Effector CD4-positive, alpha-beta T cell (primary cell): ENCODE results near the gene IGF2R.
"Not testable (repeated sequence)": the region's sequence is repeated elsewhere in the genome, so short reads cannot be mapped to it uniquely, and the experiment has no call there.

ENCODE experiments used
- DNase-seq: peaks from one replicate; pipeline ENCODE4 v3.0.0-alpha.2; 2020

IGF2R gene

GRCh38 chr6:159952289-159953005 is 16.4 kb upstream of the IGF2R start:
- DNase-seq, result no peak

GRCh38 chr6:159953091-159953601 is 15.7 kb upstream of the IGF2R start:
- no peak for DNase-seq

GRCh38 chr6:159955945-159956361 is 12.9 kb upstream of the IGF2R start:
- DNase-seq, result no peak

GRCh38 chr6:159957071-159957673 is 11.7 kb upstream of the IGF2R start:
- DNase-seq, result no peak

DNA sequence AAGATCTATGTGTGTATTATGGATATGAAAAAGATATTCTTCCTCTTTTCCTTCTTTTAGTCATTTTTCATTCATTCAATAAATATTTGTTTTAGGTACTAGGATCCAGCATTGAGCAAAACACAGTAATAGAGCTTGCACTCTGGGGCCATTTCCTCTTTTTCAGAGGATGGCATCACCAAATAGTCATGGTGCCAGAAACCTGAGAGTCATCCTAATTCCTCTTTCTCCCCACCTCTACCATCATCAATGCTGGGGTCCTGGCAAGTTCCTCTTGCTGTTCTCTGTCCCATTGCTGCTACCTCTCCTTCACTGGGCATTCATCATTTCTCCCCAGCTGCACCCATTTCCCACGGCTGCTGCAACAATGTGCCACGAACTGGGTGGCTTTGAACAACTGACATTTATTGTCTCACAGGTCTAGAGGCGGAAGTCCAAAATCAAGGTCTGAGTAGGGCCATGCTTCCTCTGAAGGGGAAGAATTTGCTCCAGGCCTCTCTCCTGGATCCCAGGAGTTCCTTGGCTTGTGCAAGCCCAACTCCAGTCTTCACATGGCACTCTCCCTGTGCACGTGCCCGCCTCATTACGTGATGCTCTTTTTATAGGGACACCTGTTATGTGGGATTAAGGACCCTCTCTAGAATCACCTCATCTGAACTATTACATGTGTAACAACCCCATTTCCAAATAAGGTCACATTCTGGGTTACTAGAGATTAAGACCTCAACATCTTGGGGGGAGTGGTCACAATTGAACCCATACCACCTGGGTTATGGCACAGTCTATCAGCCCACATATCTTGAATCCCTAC is 9.5 kb upstream of the IGF2R start:
- no peak for DNase-seq

DNA sequence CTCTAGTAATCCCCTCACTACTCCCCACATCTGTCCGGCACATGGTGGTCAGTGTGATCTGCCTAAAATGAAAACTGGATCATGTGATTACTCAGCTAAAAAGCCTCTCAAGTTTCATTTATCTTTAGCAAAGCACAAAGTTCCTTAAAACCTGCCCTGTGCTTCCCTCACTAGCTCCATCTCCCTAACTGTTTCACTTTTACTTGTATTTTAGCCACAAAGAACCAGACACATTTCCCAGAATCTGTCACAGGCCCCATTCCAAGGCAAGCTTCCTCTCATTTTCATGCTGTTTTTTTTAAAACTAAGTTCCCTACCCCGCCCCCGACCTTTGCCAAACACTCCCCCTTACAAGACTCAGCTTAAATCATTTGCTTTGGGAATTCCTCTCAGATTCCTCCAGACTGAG is 8.9 kb upstream of the IGF2R start:
- DNase-seq, result no peak

GRCh38 chr6:159960485-159960884 is 8.4 kb upstream of the IGF2R start:
- DNase-seq, result no peak

- DNase-seq, result no peak
Observed at GRCh38 chr6:159961528-159961927, 7.4 kb upstream of the IGF2R start.

DNA sequence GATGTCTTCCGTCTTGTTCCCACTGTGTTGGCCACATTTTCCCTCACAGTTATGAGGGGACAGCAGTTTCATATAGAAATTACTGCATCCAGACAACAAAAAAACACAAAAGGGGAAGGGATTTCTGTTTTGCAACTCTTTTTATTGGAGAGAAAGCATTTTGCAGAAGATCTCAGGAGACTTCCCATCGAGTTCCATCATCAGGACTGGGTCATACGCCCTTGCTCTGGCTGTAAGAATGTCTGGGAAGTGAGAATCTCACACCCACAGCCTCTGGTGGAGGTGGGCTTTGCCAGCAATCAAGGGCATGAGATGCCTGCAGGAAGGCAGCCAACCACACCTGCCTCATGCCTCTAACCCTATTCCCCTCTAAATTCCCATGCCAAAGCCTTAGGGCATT is 5.8 kb upstream of the IGF2R start:
- DNase-seq, result no peak

- DNase-seq, result no peak
Observed at GRCh38 chr6:159964046-159964445, 4.8 kb upstream of the IGF2R start.

- DNase-seq, result no peak
Observed at GRCh38 chr6:159966339-159966738, 2.5 kb upstream of the IGF2R start.

DNA sequence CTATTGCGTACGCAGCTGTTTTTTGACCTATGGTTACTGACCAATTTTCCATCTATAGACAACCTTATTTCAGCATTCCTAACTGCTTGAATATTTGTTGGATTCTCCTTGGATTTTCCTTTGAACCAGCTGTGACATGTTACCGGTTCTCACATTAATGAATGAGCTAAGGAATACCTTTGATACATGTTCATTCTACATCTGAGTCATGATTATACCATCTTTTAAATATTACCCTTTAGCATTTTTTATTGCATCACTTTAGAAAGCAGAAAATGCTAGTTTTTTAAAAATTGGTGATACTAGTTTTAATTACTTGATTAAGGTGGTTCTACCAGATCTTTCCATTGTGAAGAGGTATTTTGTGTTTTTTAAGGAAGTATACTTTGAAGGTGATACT is 1.9 kb upstream of the IGF2R start:
- DNase-seq, result no peak

DNA sequence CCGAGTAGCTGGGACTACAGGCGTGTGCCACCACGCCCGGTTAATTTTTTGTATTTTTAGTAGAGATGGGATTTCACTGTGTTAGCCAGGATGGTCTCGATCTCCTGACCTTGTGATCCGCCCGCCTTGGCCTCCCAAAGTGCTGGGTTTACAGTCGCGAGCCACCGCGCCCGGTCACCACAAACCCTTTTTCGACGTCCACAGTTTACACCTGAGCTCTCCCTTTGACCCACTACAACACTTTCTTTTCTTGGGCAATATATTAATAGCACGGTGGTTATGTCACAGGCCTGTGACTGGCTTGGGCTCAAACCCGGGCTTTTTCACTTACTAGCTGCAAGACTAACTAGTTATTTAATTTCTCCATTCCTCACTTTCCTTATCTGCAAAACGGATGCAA is 1.3 kb upstream of the IGF2R start:
- not testable (repeated sequence) for DNase-seq

- DNase-seq, result no peak
Observed at GRCh38 chr6:159969204-159969912, 476 bp downstream of the IGF2R start.

GRCh38 chr6:159969921-159970320 is 1.0 kb downstream of the IGF2R start:
- no peak for DNase-seq

DNA sequence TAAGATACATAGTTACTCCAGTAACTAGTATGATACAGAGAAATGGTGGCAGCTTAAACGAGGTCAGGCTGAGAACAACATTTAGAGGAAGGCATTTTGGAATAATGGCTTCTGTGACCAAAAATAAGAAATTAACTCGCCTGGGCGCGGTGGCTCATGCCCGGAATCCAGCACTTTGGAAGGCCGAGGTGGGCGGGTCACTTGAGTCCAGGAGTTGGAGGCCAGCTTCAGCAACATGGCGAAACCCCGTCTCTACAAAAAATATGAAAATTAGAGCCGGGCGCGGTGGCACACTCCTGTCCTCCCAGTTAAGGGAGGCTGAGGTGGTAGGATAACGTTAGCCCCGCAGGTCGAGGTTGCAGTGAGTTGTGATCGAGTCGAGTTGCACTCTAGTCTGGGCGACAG is 1.8 kb downstream of the IGF2R start:
- no peak for DNase-seq

- no peak for DNase-seq
Observed at GRCh38 chr6:159971341-159972178, 2.7 kb downstream of the IGF2R start.

DNA sequence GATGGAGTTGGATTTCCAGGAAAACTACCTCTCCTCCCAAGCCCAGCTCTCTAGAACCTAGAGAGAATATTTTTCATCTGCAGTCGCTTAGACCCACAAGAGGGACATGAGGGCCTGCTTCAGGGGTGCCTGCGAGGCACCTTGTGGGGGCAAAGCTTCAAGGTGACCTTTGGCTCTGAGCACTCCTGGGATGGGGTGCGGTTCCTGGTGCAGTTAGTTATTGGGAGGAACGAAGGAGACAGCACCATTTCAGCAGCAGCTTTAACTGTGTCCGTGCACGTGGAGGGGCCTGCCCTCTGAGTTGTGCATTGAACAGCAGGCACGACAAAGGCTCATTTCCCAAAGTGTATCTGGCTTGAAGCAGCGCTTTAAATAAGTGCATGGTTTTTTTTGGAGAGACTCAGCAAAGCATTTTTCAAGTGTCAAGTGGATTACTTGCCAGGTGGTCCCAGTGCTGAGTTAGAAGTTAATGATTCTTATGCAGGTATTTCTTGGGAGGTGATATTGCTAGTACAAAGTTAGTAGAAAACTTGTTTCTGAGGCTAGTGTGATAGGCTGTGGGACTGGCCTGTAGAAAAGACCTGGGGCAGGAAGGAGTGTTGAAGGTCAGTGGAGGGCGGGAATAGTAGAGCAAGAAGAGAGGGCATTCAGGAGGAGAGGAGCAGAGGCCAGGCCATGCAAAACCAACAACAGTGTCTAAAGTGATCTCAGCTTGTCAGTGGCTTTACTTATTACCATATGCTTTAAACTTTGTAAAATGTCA is 3.8 kb downstream of the IGF2R start:
- no peak for DNase-seq

DNA sequence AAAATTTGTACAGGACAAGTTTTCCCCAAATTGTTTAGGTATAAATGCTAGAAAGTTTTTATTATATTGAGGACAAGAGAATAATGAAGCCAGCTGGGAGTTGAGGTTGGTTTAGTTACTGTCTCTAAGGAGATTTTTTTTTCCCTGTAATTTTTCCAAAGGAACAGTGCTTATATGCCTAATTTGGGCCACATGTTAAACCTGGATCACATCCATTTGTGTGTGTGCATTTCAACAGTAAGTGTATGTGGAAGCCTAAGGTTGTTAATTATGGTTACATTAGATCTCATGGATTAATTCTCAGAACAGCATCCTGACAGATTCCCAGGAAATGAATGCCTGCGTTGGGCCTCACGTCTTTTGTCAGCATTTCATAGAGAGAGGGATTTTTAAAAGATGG is 4.5 kb downstream of the IGF2R start:
- no peak for DNase-seq

DNA sequence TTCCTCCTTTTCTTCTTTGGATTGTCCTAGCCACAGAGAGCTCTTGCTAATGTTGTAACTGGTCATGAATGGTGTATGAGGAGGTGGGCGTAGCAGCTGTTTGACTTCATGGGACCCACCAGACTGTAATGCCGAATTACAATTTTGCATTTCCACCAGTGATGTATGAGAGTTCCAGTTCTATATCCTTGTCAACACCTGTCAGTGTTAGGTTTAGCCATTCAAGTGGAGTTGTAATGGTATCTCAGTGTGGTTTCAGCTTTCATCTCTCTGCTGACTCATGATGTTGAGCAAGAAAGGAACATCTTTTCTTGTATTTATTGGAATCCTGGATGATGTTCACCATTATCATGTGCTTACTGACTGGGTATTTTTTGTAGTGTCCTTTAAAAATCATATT is 5.1 kb downstream of the IGF2R start:
- DNase-seq, result no peak

DNA sequence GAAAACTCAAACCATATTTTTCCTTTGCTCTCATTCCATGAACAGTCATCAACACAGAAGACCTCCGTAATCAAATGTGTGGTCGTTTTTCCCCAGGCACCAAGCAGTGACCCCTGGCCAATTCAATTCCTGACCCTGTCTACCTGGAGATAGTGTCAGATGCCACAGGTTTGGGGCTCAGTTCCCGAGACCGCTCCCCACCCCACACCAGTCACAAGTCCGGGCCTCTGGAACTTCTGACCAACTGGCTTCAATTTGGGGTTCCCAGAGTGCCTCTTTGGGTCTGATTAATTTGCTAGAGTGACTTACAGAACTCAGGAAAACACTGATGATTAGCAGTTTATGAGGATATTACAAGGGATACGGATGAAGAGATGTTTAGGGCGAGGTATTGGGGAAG is 6.0 kb downstream of the IGF2R start:
- DNase-seq, result no peak
